MM.1S (cell line): ENCODE results near the gene PUM1.

Source experiments
- DNase-seq: peaks from one replicate; pipeline ENCODE4 v3.0.0-alpha.2; 2015
- H2AFZ ChIP-seq: fragments of 300-600 bp; sonication (generic); 2 replicates; pipeline ENCODE4 v1.6.0; 2016; ENCODE audit warnings: antibody characterized with exemption, low read length
- H3F3A ChIP-seq: fragments of 300-600 bp; sonication (generic); 2 replicates; pipeline ENCODE4 v1.6.1; 2016; ENCODE audit warnings: mild to moderate bottlenecking, antibody characterized with exemption, low read length, moderate library complexity, mixed read lengths; ENCODE audit not compliant: insufficient read depth
- H3K27ac ChIP-seq: fragments of 300-600 bp; sonication (generic); 2 replicates; pipeline ENCODE4 v1.5.1; 2016; ENCODE audit warnings: mild to moderate bottlenecking, low read length
- H3K27me3 ChIP-seq: fragments of 300-600 bp; sonication (generic); replicated peaks from 2 replicates; pipeline ENCODE4 v1.6.0; 2016; ENCODE audit warnings: low read length; ENCODE audit not compliant: insufficient read depth
- H3K36me3 ChIP-seq: fragments of 300-600 bp; sonication (generic); replicated peaks from 2 replicates; pipeline ENCODE4 v1.6.1; 2016; ENCODE audit warnings: mild to moderate bottlenecking, low read length, mixed read lengths; ENCODE audit not compliant: insufficient read depth
- H3K4me1 ChIP-seq: fragments of 300-600 bp; sonication (generic); 2 replicates; pipeline ENCODE4 v1.6.1; 2016; ENCODE audit warnings: low read length, mixed read lengths
- H3K4me2 ChIP-seq: fragments of 300-600 bp; sonication (generic); 2 replicates; pipeline ENCODE4 v1.6.0; 2016; ENCODE audit warnings: low read depth, low read length
- H3K4me3 ChIP-seq: fragments of 300-600 bp; sonication (generic); 2 replicates; pipeline ENCODE4 v1.5.1; 2016; ENCODE audit warnings: low read length, mixed read lengths
- H3K79me2 ChIP-seq: fragments of 300-600 bp; sonication (generic); 2 replicates; pipeline ENCODE4 v1.6.1; 2016; ENCODE audit warnings: mixed run types, low read length, mixed read lengths
- H3K9ac ChIP-seq: fragments of 300-600 bp; sonication (generic); 2 replicates; pipeline ENCODE4 v1.6.1; 2016; ENCODE audit warnings: low read length, mixed read lengths
- H3K9me2 ChIP-seq: fragments of 300-600 bp; sonication (generic); replicated peaks from 2 replicates; pipeline ENCODE4 v1.6.1; 2016; ENCODE audit warnings: mild to moderate bottlenecking, low read length, mixed read lengths; ENCODE audit not compliant: insufficient read depth
- H3K9me3 ChIP-seq: fragments of 300-600 bp; sonication (generic); replicated peaks from 2 replicates; pipeline ENCODE4 v1.6.1; 2016; ENCODE audit warnings: mild to moderate bottlenecking, low read length, mixed read lengths; ENCODE audit not compliant: insufficient read depth
- H4K20me1 ChIP-seq: fragments of 300-600 bp; sonication (generic); 2 replicates; pipeline ENCODE4 v1.6.1; 2016; ENCODE audit warnings: mild to moderate bottlenecking, low read length, moderate library complexity, mixed read lengths; ENCODE audit not compliant: insufficient read depth
- CTCF ChIP-seq: fragments of 300-600 bp; sonication (generic); IDR thresholded peaks from 2 replicates; pipeline ENCODE4 v1.5.1; 2016; ENCODE audit warnings: antibody characterized with exemption, low read length, mixed read lengths
- EZH2 ChIP-seq: fragments of 300-600 bp; sonication (generic); optimal IDR thresholded peaks from 2 replicates; pipeline ENCODE3; 2017; ENCODE audit warnings: low read depth, mild to moderate bottlenecking, antibody characterized with exemption, low read length, mixed read lengths
- EZH2phosphoT487 ChIP-seq: fragments of 300-600 bp; sonication (generic); IDR thresholded peaks from 2 replicates; pipeline ENCODE4 v1.6.1; 2018; ENCODE audit warnings: antibody characterized with exemption, low read length

PUM1 gene

GRCh38 chr1:30969903-30970302 is 95.6 kb downstream of the PUM1 start:
- H3K4me3 ChIP-seq: no peak overlapping the region
- H3K36me3 ChIP-seq: peaks cover 21% of the 10 kb centered on the region
- no peaks in the 10 kb centered on the region for H3K9me2 ChIP-seq
- H3K4me2 ChIP-seq: no peak overlapping the region
- peaks cover 12% of the 10 kb centered on the region for H3K4me1 ChIP-seq
- peaks cover 72% of the 10 kb centered on the region for H3K79me2 ChIP-seq
- H3F3A ChIP-seq: 0 out of 2 replicates have a peak, but pooled peaks cover 9% of the 10 kb centered on the region
- H3K9ac ChIP-seq: no peak overlapping the region
- no peak overlapping the region for H3K27ac ChIP-seq
- peaks cover 10% of the 10 kb centered on the region; the same call in 1 of the 2 replicates for H4K20me1 ChIP-seq
- H3K27me3 ChIP-seq: no peaks in the 10 kb centered on the region
- DNase-seq: peak; percentile 32
- no peak for TF ChIP-seq CTCF
- no peak for TF ChIP-seq EZH2
- no peak for TF ChIP-seq EZH2phosphoT487
- no peaks in the 10 kb centered on the region for H3K9me3 ChIP-seq
- H2AFZ ChIP-seq: no peak overlapping the region

- H3K36me3 ChIP-seq: peaks cover 24% of the 10 kb centered on the region
- no peak overlapping the region for H2AFZ ChIP-seq
- H3F3A ChIP-seq: 0 out of 2 replicates have a peak, but pooled peaks cover 9% of the 10 kb centered on the region
- H3K79me2 ChIP-seq: peaks cover 72% of the 10 kb centered on the region
- H3K4me1 ChIP-seq: peaks cover 12% of the 10 kb centered on the region
- no peak overlapping the region for H3K27ac ChIP-seq
- no peak for TF ChIP-seq EZH2
- H3K4me2 ChIP-seq: no peak overlapping the region
- H3K9me3 ChIP-seq: no peaks in the 10 kb centered on the region
- H3K4me3 ChIP-seq: no peak overlapping the region
- H4K20me1 ChIP-seq: peaks cover 13% of the 10 kb centered on the region; the same call in 1 of the 2 replicates
- no peaks in the 10 kb centered on the region for H3K9me2 ChIP-seq
- no peak overlapping the region for H3K9ac ChIP-seq
- H3K27me3 ChIP-seq: no peaks in the 10 kb centered on the region
- no peak for DNase-seq
These were observed 97.1 kb downstream of the PUM1 start for GRCh38 chr1:30968220-30968971.

GRCh38 chr1:30966690-30967369 is 98.7 kb downstream of the PUM1 start:
- Histone ChIP-seq H2AFZ (no peak overlapping the region), H3K79me2 (peaks cover 81% of the 10 kb centered on the region), H3K4me1 (peaks cover 12% of the 10 kb centered on the region), H3F3A (0 out of 2 replicates have a peak, but pooled peaks cover 9% of the 10 kb centered on the region), H3K4me3 (no peak overlapping the region), H3K9ac (no peak overlapping the region), H3K9me2 (no peaks in the 10 kb centered on the region), H3K9me3 (no peaks in the 10 kb centered on the region), H3K36me3 (peaks cover 31% of the 10 kb centered on the region), H3K27ac (no peak overlapping the region), H3K27me3 (no peaks in the 10 kb centered on the region), H3K4me2 (no peak overlapping the region), H4K20me1 (peaks cover 13% of the 10 kb centered on the region; the same call in 1 of the 2 replicates)
- TF ChIP-seq EZH2 (no peak), EZH2phosphoT487 (no peak), CTCF (no peak)
- DNase-seq: no peak
